ENCODE data around the gene BCKDHB. TPM values are rescaled to one million over a fixed set of nuclear protein-coding genes. Genes with fewer than 3 reads are reported as not detected.

BCKDHB gene
- total RNA-seq, 1 experiment from 2014 or later = 20.0 TPM

DNA sequence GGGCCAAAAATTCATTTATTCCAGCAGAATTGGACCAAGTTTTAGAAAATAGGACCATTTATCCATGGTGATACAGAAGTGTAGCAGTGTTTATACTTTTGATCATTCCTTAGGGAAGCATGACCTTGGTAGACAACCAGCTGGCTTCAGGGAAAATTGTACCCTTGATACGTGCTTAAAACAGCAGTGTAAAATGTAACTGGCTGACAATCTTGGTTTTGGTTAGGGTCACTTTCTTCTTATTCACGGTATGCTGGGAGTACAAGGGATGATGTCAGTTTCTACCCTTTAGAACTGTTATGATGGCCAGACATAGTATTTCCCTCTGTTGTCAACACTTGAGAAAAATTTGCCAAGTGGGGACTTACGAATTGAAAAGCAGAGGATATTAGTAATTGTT is 157.1 kb downstream of the BCKDHB start:
- Histone ChIP-seq H3K4me3 (ENCODE audit: low read depth, low read length, poor library complexity, severe bottlenecking) (no peak overlapping the region), H3K27me3 (replicated peaks; ENCODE audit: insufficient read depth, low read depth, low read length, poor library complexity) (no peaks in the 10 kb centered on the region), H3K36me3 (ENCODE audit: insufficient read depth, low read length, poor library complexity, severe bottlenecking) (no peaks in the 10 kb centered on the region), H3K9me3 (ENCODE audit: low read depth, low read length, poor library complexity, severe bottlenecking) (no peaks in the 10 kb centered on the region), H3K4me1 (ENCODE audit: insufficient read depth, low read length, poor library complexity, severe bottlenecking) (no peaks in the 10 kb centered on the region), H3K27ac (ENCODE audit: low read depth, low read length, poor library complexity, severe bottlenecking) (no peak overlapping the region)
- intact Hi-C loops (cut with micrococcal nuclease; ENCODE audit: unreplicated experiment) = no loop called here
- ChIA-PET CTCF (no interaction called here), POLR2A (ENCODE audit: low non-redundant PET) (no interaction called here)
- TF ChIP-seq, protein P1, sequence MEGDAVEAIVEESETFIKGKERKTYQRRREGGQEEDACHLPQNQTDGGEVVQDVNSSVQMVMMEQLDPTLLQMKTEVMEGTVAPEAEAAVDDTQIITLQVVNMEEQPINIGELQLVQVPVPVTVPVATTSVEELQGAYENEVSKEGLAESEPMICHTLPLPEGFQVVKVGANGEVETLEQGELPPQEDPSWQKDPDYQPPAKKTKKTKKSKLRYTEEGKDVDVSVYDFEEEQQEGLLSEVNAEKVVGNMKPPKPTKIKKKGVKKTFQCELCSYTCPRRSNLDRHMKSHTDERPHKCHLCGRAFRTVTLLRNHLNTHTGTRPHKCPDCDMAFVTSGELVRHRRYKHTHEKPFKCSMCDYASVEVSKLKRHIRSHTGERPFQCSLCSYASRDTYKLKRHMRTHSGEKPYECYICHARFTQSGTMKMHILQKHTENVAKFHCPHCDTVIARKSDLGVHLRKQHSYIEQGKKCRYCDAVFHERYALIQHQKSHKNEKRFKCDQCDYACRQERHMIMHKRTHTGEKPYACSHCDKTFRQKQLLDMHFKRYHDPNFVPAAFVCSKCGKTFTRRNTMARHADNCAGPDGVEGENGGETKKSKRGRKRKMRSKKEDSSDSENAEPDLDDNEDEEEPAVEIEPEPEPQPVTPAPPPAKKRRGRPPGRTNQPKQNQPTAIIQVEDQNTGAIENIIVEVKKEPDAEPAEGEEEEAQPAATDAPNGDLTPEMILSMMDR (conservative IDR thresholded peaks at IDR 0.05; ENCODE audit: low read depth, low read length) = no peak
- TF ChIP-seq EZH2 (IDR thresholded peaks at IDR 0.05; ENCODE audit: borderline replicate concordance, low read depth, low read length, poor library complexity, severe bottlenecking) = no peak
- DNase-seq (ENCODE audit: low spot score) = no peak
- BruUV-seq (replicated peaks) = no TSS peak

DNA sequence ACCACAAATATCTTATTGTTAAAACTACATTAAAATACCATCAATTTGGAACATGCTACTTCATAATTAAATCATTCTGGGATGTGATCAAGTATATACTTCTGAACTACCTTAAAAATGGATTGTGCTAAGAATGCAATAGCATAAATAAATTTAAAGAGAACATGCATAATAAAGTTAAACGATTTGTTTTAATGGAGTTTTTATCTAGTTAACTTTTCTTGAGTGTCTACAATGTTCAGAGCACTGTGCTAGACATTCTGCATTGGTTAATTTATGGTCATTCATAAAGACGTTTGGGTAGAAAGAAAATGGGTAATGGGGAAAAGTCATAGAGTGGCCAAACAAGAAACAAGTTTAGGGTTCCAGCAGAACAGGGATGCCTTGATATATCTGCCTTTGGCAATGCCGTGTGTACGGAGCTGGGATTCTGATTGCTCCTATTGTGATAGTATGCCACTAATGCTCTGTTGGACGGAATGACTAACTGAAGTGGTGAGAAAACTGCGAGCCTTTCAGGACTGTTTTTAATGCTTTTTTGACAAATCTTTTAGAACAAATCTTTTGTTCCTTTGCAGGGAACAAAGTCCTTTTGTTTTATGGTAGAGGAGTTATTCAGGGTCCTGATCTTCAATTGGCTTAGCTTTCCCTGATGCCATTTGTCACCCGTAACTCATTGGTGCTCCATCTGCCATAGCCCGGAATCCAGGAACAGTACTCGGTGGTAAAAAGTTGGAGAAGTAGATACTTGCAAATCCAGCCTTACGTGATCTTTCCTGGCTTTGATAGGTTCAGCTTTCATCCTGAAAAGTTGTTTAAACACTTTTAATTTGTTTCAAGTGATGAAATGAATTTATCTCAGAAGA is 162.6 kb downstream of the BCKDHB start:
- BruUV-seq (replicated peaks) = no TSS peak
- no peak overlapping the region for H3K27ac ChIP-seq (ENCODE audit: low read depth, low read length, poor library complexity, severe bottlenecking)
- no peaks in the 10 kb centered on the region for H3K36me3 ChIP-seq (ENCODE audit: insufficient read depth, low read length, poor library complexity, severe bottlenecking)
- no peak for TF ChIP-seq EZH2 (IDR thresholded peaks at IDR 0.05; ENCODE audit: borderline replicate concordance, low read depth, low read length, poor library complexity, severe bottlenecking)
- TF ChIP-seq, protein P1 (conservative IDR thresholded peaks at IDR 0.05; ENCODE audit: low read depth, low read length) = no peak
- DNase-seq (ENCODE audit: low spot score) = no peak
- intact Hi-C loops (cut with micrococcal nuclease; ENCODE audit: unreplicated experiment) = no loop called here
- H3K27me3 ChIP-seq (replicated peaks; ENCODE audit: insufficient read depth, low read depth, low read length, poor library complexity) = no peaks in the 10 kb centered on the region
- H3K4me1 ChIP-seq (ENCODE audit: insufficient read depth, low read length, poor library complexity, severe bottlenecking) = no peaks in the 10 kb centered on the region
- POLR2A ChIA-PET (ENCODE audit: low non-redundant PET) = no interaction called here
- H3K9me3 ChIP-seq (ENCODE audit: low read depth, low read length, poor library complexity, severe bottlenecking) = no peaks in the 10 kb centered on the region
- no peak overlapping the region for H3K4me3 ChIP-seq (ENCODE audit: low read depth, low read length, poor library complexity, severe bottlenecking)
- CTCF ChIA-PET = no interaction called here

DNA sequence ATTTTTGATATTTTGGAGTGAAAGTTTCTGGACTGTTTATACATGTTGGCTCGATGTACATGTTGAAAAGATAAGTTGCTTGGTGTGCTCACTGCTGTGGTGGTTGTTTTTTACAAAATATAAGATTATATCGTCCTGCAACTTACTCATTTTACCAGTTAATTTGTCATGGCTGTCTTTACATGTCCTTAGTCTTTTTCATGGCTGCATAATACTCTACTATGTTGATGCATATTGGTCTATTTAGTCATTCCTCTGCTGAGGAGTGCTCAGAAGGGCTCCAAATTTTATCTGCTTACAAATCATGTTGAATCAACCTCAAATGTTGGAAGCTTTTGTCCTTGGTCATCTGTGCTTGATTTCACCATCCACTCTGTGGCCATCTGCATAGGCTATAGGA is 164.6 kb downstream of the BCKDHB start:
- no peaks in the 10 kb centered on the region for H3K36me3 ChIP-seq (ENCODE audit: insufficient read depth, low read length, poor library complexity, severe bottlenecking)
- CTCF ChIA-PET = no interaction called here
- H3K27me3 ChIP-seq (replicated peaks; ENCODE audit: insufficient read depth, low read depth, low read length, poor library complexity) = no peaks in the 10 kb centered on the region
- no peak overlapping the region for H3K27ac ChIP-seq (ENCODE audit: low read depth, low read length, poor library complexity, severe bottlenecking)
- TF ChIP-seq EZH2 (IDR thresholded peaks at IDR 0.05; ENCODE audit: borderline replicate concordance, low read depth, low read length, poor library complexity, severe bottlenecking) = no peak
- TF ChIP-seq, protein P1 (conservative IDR thresholded peaks at IDR 0.05; ENCODE audit: low read depth, low read length) = no peak
- no TSS peak for BruUV-seq (replicated peaks)
- H3K4me1 ChIP-seq (ENCODE audit: insufficient read depth, low read length, poor library complexity, severe bottlenecking) = no peaks in the 10 kb centered on the region
- no peak overlapping the region for H3K4me3 ChIP-seq (ENCODE audit: low read depth, low read length, poor library complexity, severe bottlenecking)
- DNase-seq (ENCODE audit: low spot score) = no peak
- H3K9me3 ChIP-seq (ENCODE audit: low read depth, low read length, poor library complexity, severe bottlenecking) = no peaks in the 10 kb centered on the region
- POLR2A ChIA-PET (ENCODE audit: low non-redundant PET) = no interaction called here
- intact Hi-C loops (cut with micrococcal nuclease; ENCODE audit: unreplicated experiment) = no loop called here
